Glutamatergic neuron (in vitro differentiated cells): ENCODE data around the gene FMOD. TPM values are rescaled to one million over a fixed set of nuclear protein-coding genes. Genes with fewer than 3 reads are reported as not detected.

ENCODE experiments used
- DNase-seq: peaks from one replicate; pipeline ENCODE4 v3.0.0; 2022
- H3K27ac Mint-ChIP-seq: one replicate; pipeline ENCODE4 v1.8.0; 2020; ENCODE audit warnings: mild to moderate bottlenecking, mixed read lengths, inconsistent platforms; ENCODE audit not compliant: unreplicated experiment
- H3K27me3 Mint-ChIP-seq: one replicate; pipeline ENCODE4 v1.8.0; 2020; ENCODE audit warnings: mild to moderate bottlenecking, moderate library complexity, mixed read lengths, inconsistent platforms; ENCODE audit not compliant: unreplicated experiment
- H3K36me3 Mint-ChIP-seq: one replicate; pipeline ENCODE4 v1.8.0; 2020; ENCODE audit warnings: mild to moderate bottlenecking, mixed read lengths, inconsistent platforms; ENCODE audit not compliant: unreplicated experiment
- H3K4me1 Mint-ChIP-seq: one replicate; pipeline ENCODE4 v1.8.0; 2020; ENCODE audit warnings: mild to moderate bottlenecking, low read depth, mixed read lengths, inconsistent platforms; ENCODE audit not compliant: unreplicated experiment
- H3K4me3 Mint-ChIP-seq: one replicate; pipeline ENCODE4 v1.8.0; 2020; ENCODE audit warnings: mild to moderate bottlenecking, mixed read lengths, inconsistent platforms; ENCODE audit not compliant: unreplicated experiment
- H3K9me3 Mint-ChIP-seq: one replicate; pipeline ENCODE4 v1.8.0; 2020; ENCODE audit warnings: mild to moderate bottlenecking, moderate library complexity, mixed read lengths, inconsistent platforms; ENCODE audit not compliant: unreplicated experiment
- total RNA-seq: library from RNA; stranded (reverse); fragmentation: NEBNext Ultra II Directional; extraction: Animal tissue kit (Norgen Biotek cat#: 25700); gene quantifications from one replicate; pipeline ENCODE4 v1.2.1, GENCODE V29; 2021; ENCODE audit not compliant: unreplicated experiment
- TF ChIP-seq, protein P1 (sequence below): fragments of 200-600 bp; sonication (generic); IDR thresholded peaks from one replicate; pipeline ENCODE4 v1.5.0; 2021; ENCODE audit not compliant: partially characterized antibody, unreplicated experiment

Gene FMOD
- total RNA-seq, 1 donor from 2014 or later: not detected

DNA sequence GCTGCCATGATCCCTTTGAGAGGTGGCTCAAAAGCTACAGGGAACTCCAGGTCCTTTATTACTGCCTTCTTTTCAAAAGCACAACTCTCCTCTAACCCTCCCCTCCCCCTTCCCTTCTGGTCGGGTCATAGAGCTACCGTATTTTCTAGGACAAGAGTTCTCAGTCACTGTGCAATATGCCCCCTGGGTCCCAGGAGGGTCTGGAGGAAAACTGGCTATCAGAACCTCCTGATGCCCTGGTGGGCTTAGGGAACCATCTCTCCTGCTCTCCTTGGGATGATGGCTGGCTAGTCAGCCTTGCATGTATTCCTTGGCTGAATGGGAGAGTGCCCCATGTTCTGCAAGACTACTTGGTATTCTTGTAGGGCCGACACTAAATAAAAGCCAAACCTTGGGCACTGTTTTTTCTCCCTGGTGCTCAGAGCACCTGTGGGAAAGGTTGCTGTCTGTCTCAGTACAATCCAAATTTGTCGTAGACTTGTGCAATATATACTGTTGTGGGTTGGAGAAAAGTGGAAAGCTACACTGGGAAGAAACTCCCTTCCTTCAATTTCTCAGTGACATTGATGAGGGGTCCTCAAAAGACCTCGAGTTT is 42.5 kb downstream of the FMOD start:
- peaks cover 16% of the 10 kb centered on the region for H3K36me3 Mint-ChIP-seq
- H3K27ac Mint-ChIP-seq: no peak overlapping the region
- H3K27me3 Mint-ChIP-seq: peaks cover 18% of the 10 kb centered on the region
- TF ChIP-seq, protein P1, sequence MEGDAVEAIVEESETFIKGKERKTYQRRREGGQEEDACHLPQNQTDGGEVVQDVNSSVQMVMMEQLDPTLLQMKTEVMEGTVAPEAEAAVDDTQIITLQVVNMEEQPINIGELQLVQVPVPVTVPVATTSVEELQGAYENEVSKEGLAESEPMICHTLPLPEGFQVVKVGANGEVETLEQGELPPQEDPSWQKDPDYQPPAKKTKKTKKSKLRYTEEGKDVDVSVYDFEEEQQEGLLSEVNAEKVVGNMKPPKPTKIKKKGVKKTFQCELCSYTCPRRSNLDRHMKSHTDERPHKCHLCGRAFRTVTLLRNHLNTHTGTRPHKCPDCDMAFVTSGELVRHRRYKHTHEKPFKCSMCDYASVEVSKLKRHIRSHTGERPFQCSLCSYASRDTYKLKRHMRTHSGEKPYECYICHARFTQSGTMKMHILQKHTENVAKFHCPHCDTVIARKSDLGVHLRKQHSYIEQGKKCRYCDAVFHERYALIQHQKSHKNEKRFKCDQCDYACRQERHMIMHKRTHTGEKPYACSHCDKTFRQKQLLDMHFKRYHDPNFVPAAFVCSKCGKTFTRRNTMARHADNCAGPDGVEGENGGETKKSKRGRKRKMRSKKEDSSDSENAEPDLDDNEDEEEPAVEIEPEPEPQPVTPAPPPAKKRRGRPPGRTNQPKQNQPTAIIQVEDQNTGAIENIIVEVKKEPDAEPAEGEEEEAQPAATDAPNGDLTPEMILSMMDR: no peak
- DNase-seq: no peak
- peaks cover 40% of the 10 kb centered on the region for H3K4me1 Mint-ChIP-seq
- H3K4me3 Mint-ChIP-seq: peak overlapping the region; percentile 100
- H3K9me3 Mint-ChIP-seq: peaks cover 19% of the 10 kb centered on the region

DNA sequence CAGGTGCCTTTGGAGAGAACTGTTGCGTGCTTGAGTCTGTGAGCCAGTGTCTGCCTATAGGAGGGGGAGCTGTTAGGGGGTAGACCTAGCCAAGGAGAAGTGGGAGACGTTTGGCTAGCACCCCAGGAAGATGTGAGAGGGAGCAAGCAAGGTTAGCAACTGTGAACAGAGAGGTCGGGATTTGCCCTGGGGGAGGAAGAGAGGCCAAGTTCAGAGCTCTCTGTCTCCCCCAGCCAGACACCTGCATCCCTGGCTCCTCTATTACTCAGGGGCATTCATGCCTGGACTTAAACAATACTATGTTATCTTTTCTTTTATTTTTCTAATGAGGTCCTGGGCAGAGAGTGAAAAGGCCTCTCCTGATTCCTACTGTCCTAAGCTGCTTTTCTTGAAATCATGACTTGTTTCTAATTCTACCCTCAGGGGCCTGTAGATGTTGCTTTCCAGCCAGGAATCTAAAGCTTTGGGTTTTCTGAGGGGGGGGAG is 43.2 kb downstream of the FMOD start:
- TF ChIP-seq, protein P1: no peak

DNA sequence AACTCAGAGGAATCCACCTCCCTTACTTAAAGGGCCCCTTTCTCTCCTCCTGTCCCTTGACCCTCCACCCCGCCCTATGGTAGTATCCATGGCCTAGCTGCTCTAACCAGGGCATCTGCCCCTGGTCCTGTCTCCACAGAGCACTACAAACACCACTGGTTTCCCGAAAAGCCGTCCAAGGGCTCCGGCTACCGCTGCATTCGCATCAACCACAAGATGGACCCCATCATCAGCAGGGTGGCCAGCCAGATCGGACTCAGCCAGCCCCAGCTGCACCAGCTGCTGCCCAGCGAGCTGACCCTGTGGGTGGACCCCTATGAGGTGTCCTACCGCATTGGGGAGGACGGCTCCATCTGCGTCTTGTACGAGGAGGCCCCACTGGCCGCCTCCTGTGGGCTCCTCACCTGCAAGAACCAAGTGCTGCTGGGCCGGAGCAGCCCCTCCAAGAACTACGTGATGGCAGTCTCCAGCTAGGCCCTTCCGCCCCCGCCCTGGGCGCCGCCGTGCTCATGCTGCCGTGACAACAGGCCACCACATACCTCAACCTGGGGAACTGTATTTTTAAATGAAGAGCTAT is 43.9 kb downstream of the FMOD start:
- DNase-seq: peak; percentile 55
- Mint-ChIP-seq H3K36me3 (peaks cover 19% of the 10 kb centered on the region), H3K27ac (peak overlapping the region; percentile 96), H3K9me3 (peaks cover 19% of the 10 kb centered on the region), H3K4me1 (peaks cover 44% of the 10 kb centered on the region), H3K4me3 (peak overlapping the region; percentile 100), H3K27me3 (peaks cover 18% of the 10 kb centered on the region)
- TF ChIP-seq, protein P1: no peak

More for the DNA sequence above, 43.2 kb downstream of the FMOD start:
- no peak for DNase-seq
- H3K36me3 Mint-ChIP-seq: peaks cover 19% of the 10 kb centered on the region
- peak overlapping the region; percentile 100 for H3K4me3 Mint-ChIP-seq
- peaks cover 19% of the 10 kb centered on the region for H3K9me3 Mint-ChIP-seq
- H3K27me3 Mint-ChIP-seq: peaks cover 18% of the 10 kb centered on the region
- H3K4me1 Mint-ChIP-seq: peaks cover 44% of the 10 kb centered on the region
- H3K27ac Mint-ChIP-seq: peak overlapping the region; percentile 59

DNA sequence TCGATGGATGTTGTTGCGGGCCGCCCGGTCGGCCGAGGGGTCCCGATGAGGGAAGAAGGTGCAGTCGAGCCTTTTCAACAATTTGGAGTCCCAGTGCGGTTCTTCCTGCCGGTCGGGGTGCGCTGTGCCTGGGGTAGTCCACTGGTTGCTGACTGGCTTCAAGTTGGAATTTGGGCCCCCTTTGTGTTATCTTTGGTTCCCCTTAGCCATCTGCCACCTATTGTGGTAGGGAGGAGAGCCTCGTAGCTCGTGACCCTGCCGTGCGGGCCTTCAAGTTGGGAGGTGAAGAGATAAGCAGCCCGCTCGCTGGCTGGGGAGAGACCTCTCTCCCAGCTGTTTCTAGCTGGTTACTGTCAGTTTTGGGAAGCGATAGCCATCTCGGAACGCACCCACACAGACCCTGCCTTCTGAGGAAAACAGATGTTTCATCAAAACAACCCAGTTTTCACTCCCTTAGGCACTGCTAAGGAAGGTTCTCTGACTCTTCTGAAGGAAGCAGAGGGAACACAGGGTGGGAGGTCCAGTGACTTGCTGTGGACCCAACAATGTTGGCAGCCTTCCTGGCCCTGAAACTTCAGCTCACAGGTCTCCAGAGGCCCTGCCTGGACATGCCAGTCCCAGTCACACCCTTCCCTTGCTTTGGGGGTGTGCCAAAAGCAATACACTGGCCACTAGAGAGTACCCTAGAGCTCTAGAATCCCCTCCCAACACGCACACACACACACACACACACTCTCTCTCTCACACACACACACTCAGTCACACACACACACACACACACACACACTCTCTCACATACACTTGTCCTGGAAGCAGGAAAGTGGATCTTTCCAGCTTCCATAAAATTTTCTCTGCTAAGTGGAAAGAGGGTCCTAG is 44.6 kb downstream of the FMOD start:
- Mint-ChIP-seq H3K36me3 (peaks cover 19% of the 10 kb centered on the region), H3K9me3 (peaks cover 19% of the 10 kb centered on the region), H3K27ac (peak overlapping the region; percentile 96), H3K27me3 (peaks cover 19% of the 10 kb centered on the region), H3K4me1 (peaks cover 44% of the 10 kb centered on the region), H3K4me3 (peak overlapping the region; percentile 100)
- DNase-seq: no peak
- TF ChIP-seq, protein P1: no peak
